ENCODE measurements around the gene MRPL46.

DNA sequence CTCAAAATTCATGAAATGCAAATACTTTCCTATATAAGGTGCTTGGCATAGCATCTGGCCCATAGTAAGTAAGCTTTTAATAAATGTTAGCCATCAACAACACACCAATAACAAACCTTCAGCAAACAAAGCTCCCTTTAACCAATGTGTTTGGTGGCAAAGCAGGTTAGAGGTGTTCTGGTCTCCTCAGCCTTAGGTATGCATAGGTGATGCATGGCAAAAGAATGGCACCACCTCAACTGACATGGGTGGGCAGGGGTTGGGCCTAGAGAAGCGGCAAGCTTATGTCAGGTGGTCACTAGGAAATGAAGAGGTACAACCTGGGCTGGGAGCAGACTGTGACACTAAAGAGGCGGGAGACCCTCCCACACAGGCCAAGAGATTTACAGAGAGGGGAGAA lies 38.5 kb upstream of the MRPL46 start:
- TF ChIP-seq POLR2AphosphoS5 (IDR thresholded peaks at IDR 0.05) = no peak
- TF ChIP-seq, protein P1, sequence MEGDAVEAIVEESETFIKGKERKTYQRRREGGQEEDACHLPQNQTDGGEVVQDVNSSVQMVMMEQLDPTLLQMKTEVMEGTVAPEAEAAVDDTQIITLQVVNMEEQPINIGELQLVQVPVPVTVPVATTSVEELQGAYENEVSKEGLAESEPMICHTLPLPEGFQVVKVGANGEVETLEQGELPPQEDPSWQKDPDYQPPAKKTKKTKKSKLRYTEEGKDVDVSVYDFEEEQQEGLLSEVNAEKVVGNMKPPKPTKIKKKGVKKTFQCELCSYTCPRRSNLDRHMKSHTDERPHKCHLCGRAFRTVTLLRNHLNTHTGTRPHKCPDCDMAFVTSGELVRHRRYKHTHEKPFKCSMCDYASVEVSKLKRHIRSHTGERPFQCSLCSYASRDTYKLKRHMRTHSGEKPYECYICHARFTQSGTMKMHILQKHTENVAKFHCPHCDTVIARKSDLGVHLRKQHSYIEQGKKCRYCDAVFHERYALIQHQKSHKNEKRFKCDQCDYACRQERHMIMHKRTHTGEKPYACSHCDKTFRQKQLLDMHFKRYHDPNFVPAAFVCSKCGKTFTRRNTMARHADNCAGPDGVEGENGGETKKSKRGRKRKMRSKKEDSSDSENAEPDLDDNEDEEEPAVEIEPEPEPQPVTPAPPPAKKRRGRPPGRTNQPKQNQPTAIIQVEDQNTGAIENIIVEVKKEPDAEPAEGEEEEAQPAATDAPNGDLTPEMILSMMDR (IDR thresholded peaks at IDR 0.05) = no peak
- no peak for TF ChIP-seq POLR2A (IDR thresholded peaks at IDR 0.05)
- no peak for TF ChIP-seq EP300 (IDR thresholded peaks at IDR 0.05)

Data from stomach (tissue), 4 donors.